Activated CD8-positive, alpha-beta T cell treated with anti-CD3 and anti-CD28 coated beads for 36 hours (primary cell): ENCODE measurements around the gene ATG9A. TPM values are rescaled to one million over a fixed set of nuclear protein-coding genes. Genes with fewer than 3 reads are reported as not detected.
A peak's percentile ranks its signal among the peaks of the same experiment; 100 is the strongest.

Experiments used
- ATAC-seq: fragments of 200-7000 bp; cut with Tn5 transposase; one replicate; pipeline ENCODE4 v1.10.0; 2021; ENCODE audit warnings: mild to moderate bottlenecking, moderate library complexity
- CTCF ChIA-PET: fragments of 350-600 bp; sonication (Branson Sonifier 250); formaldehyde crosslinking; loops from one replicate; lab custom pipeline; 2021; ENCODE audit warnings: antibody characterized with exemption; lab: Charles Lee
- POLR2A ChIA-PET: fragments of 350-600 bp; sonication (Branson Sonifier 250); formaldehyde crosslinking; loops from one replicate; lab custom pipeline; 2021; ENCODE audit warnings: antibody characterized with exemption; lab: Charles Lee
- DNase-seq: peaks from one replicate; pipeline ENCODE4 v3.0.0-alpha.2; 2020
- H3K27ac Mint-ChIP-seq: one replicate; pipeline ENCODE4 v1.8.0; 2021; ENCODE audit warnings: mild to moderate bottlenecking, mixed read lengths
- H3K27me3 Mint-ChIP-seq: one replicate; pipeline ENCODE4 v1.8.0; 2021; ENCODE audit warnings: mixed read lengths
- H3K36me3 Mint-ChIP-seq: one replicate; pipeline ENCODE4 v1.8.0; 2021; ENCODE audit warnings: low read depth, mixed read lengths
- H3K4me1 Mint-ChIP-seq: one replicate; pipeline ENCODE4 v1.8.0; 2021; ENCODE audit warnings: low read depth, mixed read lengths
- H3K4me3 Mint-ChIP-seq: one replicate; pipeline ENCODE4 v1.8.0; 2021; ENCODE audit warnings: mild to moderate bottlenecking, moderate library complexity, mixed read lengths
- H3K9me3 Mint-ChIP-seq: one replicate; pipeline ENCODE4 v1.8.0; 2021; ENCODE audit warnings: mixed read lengths
- intact Hi-C: fragments of 100-400 bp; cut with micrococcal nuclease; formaldehyde crosslinking; loops from one replicate; pipeline ENCODE4 v1.10.0; 2022
- total RNA-seq, 2 experiments: library from RNA; stranded (reverse); gene quantifications; one replicate each; pipeline ENCODE4 v1.2.3, GENCODE V29; 2021
- TF ChIP-seq, protein P1 (sequence below): fragments of 200-600 bp; IDR thresholded peaks from one replicate; pipeline ENCODE4 v1.8.0; 2022; ENCODE audit warnings: antibody characterized with exemption, mild to moderate bottlenecking

Gene ATG9A
- total RNA-seq, 2 experiments from 2014 or later: 54.8 to 58.7 TPM

DNA sequence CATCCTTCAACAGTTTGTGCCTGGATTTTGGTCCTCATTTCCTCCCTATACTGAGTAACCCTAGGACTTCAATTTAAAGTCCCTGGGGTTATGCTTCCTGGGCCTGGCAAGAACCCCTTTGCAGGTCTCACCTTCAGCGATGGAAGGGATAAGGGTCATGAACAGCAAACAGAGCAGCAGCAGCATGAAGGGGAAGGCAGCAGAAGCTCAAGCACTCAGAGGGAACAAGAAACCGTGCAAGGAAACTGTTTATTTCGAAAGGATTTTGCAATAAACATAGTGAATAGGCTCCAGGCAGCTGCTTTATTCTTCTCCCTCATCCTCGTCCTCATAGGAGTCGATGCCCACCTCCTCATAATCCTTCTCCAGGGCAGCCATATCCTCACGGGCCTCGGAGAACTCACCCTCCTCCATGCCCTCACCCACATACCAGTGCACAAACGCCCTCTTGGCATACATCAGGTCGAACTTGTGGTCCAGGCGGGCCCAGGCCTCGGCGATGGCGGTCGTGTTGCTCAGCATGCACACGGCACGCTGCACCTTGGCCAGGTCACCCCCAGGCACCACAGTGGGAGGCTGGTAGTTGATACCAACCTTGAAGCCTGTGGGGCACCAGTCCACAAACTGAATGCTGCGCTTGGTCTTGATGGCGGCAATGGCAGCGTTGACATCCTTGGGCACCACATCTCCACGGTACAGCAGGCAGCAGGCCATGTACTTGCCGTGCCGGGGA is 20.8 kb upstream of the ATG9A start:
- H3K36me3 Mint-ChIP-seq: peaks cover 64% of the 10 kb centered on the region
- intact Hi-C loops: no loop called here
- peak overlapping the region; percentile 68 for H3K4me3 Mint-ChIP-seq
- TF ChIP-seq, protein P1, sequence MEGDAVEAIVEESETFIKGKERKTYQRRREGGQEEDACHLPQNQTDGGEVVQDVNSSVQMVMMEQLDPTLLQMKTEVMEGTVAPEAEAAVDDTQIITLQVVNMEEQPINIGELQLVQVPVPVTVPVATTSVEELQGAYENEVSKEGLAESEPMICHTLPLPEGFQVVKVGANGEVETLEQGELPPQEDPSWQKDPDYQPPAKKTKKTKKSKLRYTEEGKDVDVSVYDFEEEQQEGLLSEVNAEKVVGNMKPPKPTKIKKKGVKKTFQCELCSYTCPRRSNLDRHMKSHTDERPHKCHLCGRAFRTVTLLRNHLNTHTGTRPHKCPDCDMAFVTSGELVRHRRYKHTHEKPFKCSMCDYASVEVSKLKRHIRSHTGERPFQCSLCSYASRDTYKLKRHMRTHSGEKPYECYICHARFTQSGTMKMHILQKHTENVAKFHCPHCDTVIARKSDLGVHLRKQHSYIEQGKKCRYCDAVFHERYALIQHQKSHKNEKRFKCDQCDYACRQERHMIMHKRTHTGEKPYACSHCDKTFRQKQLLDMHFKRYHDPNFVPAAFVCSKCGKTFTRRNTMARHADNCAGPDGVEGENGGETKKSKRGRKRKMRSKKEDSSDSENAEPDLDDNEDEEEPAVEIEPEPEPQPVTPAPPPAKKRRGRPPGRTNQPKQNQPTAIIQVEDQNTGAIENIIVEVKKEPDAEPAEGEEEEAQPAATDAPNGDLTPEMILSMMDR: no peak
- ATAC-seq (no peak), DNase-seq (no peak)
- no peaks in the 10 kb centered on the region for H3K27me3 Mint-ChIP-seq
- ChIA-PET POLR2A (interaction anchor here (1.2 to 19.2 kb wide), 6 partner anchors 12 to 77 kb away, joined by 4 to 239 read pairs (median 7); partner anchors contain the start of genes ABCB6, ANKZF1, ATG9A and CNPPD1), CTCF (interaction anchor here (0.8 to 10.1 kb wide), 10 partner anchors 11 to 192 kb away, joined by 3 to 132 read pairs (median 4); partner anchors contain the start of genes CNPPD1 and DNAJB2)
- H3K4me1 Mint-ChIP-seq: peaks cover 66% of the 10 kb centered on the region
- peak overlapping the region; percentile 91 for H3K27ac Mint-ChIP-seq
- H3K9me3 Mint-ChIP-seq: no peaks in the 10 kb centered on the region

DNA sequence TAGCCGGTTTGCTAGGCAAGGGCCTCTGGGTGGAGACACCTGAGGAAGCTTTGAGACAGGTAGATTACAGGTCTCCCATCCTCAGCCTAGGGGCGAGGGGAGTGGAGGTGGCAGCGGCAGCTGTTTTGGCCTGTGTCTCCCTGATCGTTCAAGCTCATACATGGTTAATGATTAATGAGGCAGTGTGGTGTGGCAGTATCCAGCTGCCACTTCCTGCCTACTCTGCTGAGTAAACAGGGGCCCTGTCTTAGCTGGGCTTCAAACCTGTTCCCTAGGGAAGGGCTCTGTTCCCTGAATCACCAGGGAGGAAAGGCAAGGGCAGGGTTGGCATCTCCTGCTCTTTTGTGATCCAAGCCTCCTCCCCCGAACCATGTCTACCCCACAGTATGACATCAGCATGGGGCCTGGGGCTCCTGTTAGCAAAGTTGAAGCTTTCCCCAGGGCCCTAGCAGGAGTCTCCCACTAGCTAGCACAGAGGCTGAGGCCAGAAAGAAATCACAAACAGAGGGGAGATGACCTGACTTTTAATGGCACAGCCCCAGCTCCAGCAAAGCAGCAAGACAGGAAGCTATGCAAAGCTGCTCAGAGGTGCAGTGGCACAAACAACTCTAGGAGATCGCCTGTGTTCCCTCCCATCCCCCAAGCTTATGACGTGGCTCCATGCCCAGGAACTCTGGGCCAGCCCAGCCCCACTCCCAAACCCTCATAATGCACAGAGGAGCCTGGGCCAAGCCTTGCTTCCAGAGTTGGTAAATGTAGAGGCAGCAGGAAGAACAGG is 20.0 kb upstream of the ATG9A start:
- ATAC-seq (no peak), DNase-seq (peak; percentile 43)
- intact Hi-C loops: loop anchor here (5.0 kb wide), 1 partner anchor 48 kb away; no protein-coding TSS in a partner anchor
- Mint-ChIP-seq H3K4me3 (peak overlapping the region; percentile 68), H3K27ac (peak overlapping the region; percentile 91), H3K36me3 (peaks cover 64% of the 10 kb centered on the region), H3K4me1 (peaks cover 69% of the 10 kb centered on the region), H3K9me3 (no peaks in the 10 kb centered on the region), H3K27me3 (no peaks in the 10 kb centered on the region)
- TF ChIP-seq, protein P1: no peak
- CTCF ChIA-PET: interaction anchor here (0.8 to 10.1 kb wide), 13 partner anchors 10 to 191 kb away, joined by 3 to 132 read pairs (median 4); partner anchors contain the start of genes CNPPD1 and DNAJB2
- POLR2A ChIA-PET: interaction anchor here (0.6 to 19.2 kb wide), 9 partner anchors 11 to 130 kb away, joined by 4 to 239 read pairs (median 6); partner anchors contain the start of genes ABCB6, ANKZF1, ATG9A and CNPPD1

DNA sequence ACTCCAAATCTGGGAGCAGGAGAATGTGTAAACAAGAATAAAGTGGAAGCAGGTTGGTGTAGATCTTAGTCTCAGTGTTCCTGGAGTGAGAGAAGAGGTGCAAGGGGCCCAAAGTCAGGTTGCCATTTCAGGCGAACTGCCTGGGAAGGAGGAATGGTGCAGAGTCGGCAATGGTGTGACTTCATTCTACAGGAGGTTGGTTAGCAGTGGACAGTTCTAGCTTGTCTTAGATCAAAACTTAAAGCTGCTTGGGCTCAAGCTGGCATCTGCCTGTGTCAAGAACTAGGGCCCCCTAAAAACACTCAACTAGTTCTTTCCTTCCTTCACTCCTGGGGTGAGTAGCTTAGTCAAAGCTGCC is 19.4 kb upstream of the ATG9A start:
- Mint-ChIP-seq H3K27me3 (no peaks in the 10 kb centered on the region), H3K4me1 (peaks cover 74% of the 10 kb centered on the region), H3K27ac (peak overlapping the region; percentile 91), H3K4me3 (peak overlapping the region; percentile 68), H3K36me3 (peaks cover 64% of the 10 kb centered on the region), H3K9me3 (no peaks in the 10 kb centered on the region)
- TF ChIP-seq, protein P1: no peak
- DNase-seq (no peak), ATAC-seq (no peak)
- ChIA-PET CTCF (interaction anchor here (0.9 to 10.1 kb wide), 11 partner anchors 9 to 104 kb away, joined by 3 to 132 read pairs (median 5); partner anchors contain the start of genes CNPPD1 and DNAJB2), POLR2A (interaction anchor here (1.6 to 19.2 kb wide), 5 partner anchors 11 to 130 kb away, joined by 4 to 239 read pairs (median 12); partner anchors contain the start of genes ABCB6, ANKZF1 and ATG9A)
- intact Hi-C loops: loop anchor here (5.0 kb wide), 1 partner anchor 48 kb away; no protein-coding TSS in a partner anchor

DNA sequence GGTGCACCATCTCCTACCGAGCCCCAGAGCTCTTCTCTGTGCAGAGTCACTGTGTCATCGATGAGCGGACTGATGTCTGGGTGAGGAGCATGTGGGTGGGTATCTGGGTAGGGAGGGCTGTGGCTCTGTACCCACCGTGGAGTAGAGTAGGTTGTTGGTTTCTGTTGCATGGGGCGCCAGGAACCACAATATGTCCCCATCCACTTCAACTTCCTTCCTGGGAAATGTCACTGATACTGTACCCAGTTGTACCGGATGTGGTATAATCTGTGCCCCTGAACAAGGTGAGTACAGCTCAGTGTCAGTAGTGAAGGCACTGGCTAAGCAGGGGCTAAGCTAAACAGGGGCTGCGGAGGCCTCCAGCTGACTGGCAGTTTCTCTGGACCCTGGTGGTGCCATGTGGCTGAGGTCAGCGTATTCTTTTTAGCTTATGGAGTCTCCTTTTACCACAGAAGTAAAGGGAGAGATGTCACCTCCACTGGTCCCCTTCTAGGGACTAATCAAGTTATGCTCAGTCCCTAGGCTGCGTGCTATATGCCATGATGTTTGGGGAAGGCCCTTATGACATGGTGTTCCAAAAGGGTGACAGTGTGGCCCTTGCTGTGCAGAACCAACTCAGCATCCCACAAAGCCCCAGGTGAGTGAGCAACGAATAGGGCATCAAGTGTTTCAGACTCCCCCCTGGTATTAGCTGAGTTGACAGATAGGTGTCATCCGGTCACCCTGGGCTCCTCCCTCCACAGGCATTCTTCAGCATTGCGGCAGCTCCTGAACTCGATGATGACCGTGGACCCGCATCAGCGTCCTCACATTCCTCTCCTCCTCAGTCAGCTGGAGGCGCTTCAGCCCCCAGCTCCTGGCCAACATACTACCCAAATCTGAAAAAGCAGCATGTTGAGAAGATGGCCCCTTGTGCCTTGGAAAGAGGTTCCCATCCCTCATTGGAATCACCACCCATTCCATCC is 18.5 kb upstream of the ATG9A start:
- intact Hi-C loops: loop anchor here (5.0 kb wide), 1 partner anchor 49 kb away; no protein-coding TSS in a partner anchor
- peaks cover 81% of the 10 kb centered on the region for H3K4me1 Mint-ChIP-seq
- no peaks in the 10 kb centered on the region for H3K9me3 Mint-ChIP-seq
- H3K36me3 Mint-ChIP-seq: peaks cover 62% of the 10 kb centered on the region
- CTCF ChIA-PET: interaction anchor here (0.7 to 10.1 kb wide), 13 partner anchors 8 to 105 kb away, joined by 3 to 132 read pairs (median 4); partner anchors contain the start of genes CNPPD1 and DNAJB2
- ATAC-seq (peak; percentile 71), DNase-seq (peak; percentile 86)
- TF ChIP-seq, protein P1: no peak
- POLR2A ChIA-PET: interaction anchor here (0.6 to 19.2 kb wide), 10 partner anchors 10 to 131 kb away, joined by 3 to 239 read pairs (median 4); partner anchors contain the start of genes ABCB6, ANKZF1, ATG9A and DNAJB2
- H3K27me3 Mint-ChIP-seq: no peaks in the 10 kb centered on the region
- peak overlapping the region; percentile 98 for H3K4me3 Mint-ChIP-seq
- peak overlapping the region; percentile 91 for H3K27ac Mint-ChIP-seq
